ENCODE data around the gene DUSP2. TPM values are rescaled to one million over a fixed set of nuclear protein-coding genes. Genes with fewer than 3 reads are reported as not detected.

DUSP2 gene
- total RNA-seq, 3 donors from 2014 or later = 1.9 to 57.5 (median 12.8) TPM

DNA sequence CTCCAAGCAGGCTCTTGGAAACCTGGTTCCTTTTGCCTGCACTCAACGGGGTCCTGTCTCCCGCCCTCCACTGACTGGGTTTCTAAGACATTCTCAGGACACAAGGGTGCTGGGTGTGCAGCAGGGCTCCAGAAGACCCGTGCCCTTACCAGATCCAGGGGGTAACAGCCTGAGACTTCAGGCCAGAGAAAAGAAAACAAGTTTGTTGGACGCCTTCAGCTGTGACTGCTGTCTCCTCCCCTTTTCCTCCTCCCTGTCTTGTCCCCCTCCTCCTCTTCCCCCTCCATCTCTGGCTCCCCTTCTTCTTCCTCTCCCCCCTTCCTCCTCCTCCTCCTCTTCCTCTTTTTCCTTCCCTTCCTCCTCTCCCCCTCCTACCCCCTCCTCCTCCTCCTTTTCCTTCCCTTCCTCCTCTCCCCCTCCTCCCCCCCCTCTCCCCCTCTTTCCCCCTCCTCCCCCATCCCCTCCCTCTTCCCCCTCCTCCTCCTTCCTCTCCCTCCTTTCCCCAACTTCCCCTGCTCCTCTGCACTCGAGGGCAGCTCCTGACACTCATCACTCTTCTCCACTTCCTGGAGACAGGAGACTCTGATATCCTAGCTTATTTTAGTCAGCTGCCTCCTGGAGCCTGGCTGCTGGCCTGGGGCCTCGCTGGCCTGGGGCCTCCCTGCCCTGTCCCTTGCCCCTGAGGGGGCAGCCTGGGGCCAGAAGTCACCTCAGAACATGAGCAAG lies 41.3 kb downstream of the DUSP2 start:
- TF ChIP-seq, protein P1, sequence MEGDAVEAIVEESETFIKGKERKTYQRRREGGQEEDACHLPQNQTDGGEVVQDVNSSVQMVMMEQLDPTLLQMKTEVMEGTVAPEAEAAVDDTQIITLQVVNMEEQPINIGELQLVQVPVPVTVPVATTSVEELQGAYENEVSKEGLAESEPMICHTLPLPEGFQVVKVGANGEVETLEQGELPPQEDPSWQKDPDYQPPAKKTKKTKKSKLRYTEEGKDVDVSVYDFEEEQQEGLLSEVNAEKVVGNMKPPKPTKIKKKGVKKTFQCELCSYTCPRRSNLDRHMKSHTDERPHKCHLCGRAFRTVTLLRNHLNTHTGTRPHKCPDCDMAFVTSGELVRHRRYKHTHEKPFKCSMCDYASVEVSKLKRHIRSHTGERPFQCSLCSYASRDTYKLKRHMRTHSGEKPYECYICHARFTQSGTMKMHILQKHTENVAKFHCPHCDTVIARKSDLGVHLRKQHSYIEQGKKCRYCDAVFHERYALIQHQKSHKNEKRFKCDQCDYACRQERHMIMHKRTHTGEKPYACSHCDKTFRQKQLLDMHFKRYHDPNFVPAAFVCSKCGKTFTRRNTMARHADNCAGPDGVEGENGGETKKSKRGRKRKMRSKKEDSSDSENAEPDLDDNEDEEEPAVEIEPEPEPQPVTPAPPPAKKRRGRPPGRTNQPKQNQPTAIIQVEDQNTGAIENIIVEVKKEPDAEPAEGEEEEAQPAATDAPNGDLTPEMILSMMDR (IDR thresholded peaks at IDR 0.05) = no peak
- TF ChIP-seq POLR2AphosphoS5 (IDR thresholded peaks at IDR 0.05) (no peak), POLR2A (IDR thresholded peaks at IDR 0.05) (no peak)
- Histone ChIP-seq H3K9me3 (peaks cover 10 to 14% of the 10 kb centered on the region in 2 donors), H3K4me3 (no peak overlapping the region), H3K4me1 (no peaks in the 10 kb centered on the region), H3K36me3 (no peaks in the 10 kb centered on the region), H3K27ac (peak overlapping the region in 1 of 2 donors; percentile 7), H3K27me3 (no peaks in the 10 kb centered on the region)
- intact Hi-C loops (cut with DNase I; ENCODE audit: low total_unique reads) = no loop called here
- DNase-seq (ENCODE audit: low spot score in 2 of 2) = peak in 1 of 2 donors; percentile 27

DNA sequence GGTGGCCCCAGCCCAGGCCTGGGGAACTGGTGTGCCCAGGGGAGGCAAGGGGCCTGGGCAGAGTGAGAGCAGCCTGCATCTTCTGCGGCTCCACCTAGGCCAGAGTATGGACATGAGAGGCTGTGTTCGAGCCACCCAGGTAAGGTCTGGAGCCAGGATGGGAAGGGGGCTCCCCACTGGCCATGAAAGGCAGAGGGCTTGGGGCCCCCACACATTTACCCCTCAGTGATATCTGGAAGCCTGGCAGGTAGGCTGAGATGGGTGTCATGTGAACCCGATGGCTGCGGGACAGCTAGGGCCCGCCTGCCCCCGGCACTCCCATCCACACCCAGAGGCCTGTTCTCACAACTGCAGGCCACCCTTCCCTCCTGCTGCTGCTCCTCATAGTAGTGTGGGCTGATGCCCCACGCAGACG lies 42.0 kb downstream of the DUSP2 start:
- Histone ChIP-seq H3K9me3 (peaks cover 10 to 14% of the 10 kb centered on the region in 2 donors), H3K4me3 (no peak overlapping the region), H3K27ac (no peak overlapping the region), H3K36me3 (no peaks in the 10 kb centered on the region), H3K27me3 (no peaks in the 10 kb centered on the region), H3K4me1 (no peaks in the 10 kb centered on the region)
- intact Hi-C loops (cut with DNase I; ENCODE audit: low total_unique reads) = no loop called here
- peak in 1 of 2 donors; percentile 25 for DNase-seq (ENCODE audit: low spot score in 2 of 2)
- TF ChIP-seq, protein P1 (IDR thresholded peaks at IDR 0.05) = no peak
- TF ChIP-seq POLR2AphosphoS5 (IDR thresholded peaks at IDR 0.05) (no peak), POLR2A (IDR thresholded peaks at IDR 0.05) (no peak)

DNA sequence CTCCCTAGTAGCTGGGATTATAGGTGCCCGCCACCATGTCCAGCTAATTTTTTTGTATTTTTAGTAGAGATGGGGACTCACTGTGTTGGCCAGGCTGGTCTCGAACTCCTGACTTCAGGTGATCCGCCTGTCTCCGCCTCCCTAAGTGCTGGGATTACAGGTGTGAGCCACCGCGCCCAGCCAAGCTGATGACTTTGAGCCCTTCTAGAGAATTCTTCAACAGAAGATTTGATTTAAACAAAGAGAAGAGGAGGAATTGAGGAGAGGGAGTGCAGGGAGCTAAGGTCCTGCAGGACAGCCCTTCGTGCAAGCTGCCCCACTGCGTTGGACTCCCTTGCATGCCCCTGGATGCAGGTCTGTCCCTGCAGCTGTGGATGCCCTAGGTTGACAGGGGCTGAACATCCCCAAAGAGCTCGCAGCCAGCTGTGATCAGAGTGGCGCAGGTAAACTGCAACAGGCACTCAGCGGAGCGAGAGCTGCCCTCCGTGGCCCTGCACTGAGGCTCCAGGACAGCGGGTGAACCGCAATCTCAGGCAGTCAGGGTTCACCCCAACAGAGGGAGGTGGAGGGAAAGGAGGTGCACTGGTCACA lies 42.5 kb downstream of the DUSP2 start:
- TF ChIP-seq, protein P1 (IDR thresholded peaks at IDR 0.05) = no peak
- TF ChIP-seq POLR2A (IDR thresholded peaks at IDR 0.05) (no peak), POLR2AphosphoS5 (IDR thresholded peaks at IDR 0.05) (no peak)
- intact Hi-C loops (cut with DNase I; ENCODE audit: low total_unique reads) = no loop called here
- no peak for DNase-seq (ENCODE audit: low spot score in 2 of 2)
- Histone ChIP-seq H3K27me3 (no peaks in the 10 kb centered on the region), H3K4me1 (no peaks in the 10 kb centered on the region), H3K4me3 (no peak overlapping the region), H3K36me3 (no peaks in the 10 kb centered on the region), H3K9me3 (peaks cover 10 to 14% of the 10 kb centered on the region in 2 donors), H3K27ac (no peak overlapping the region)

DNA sequence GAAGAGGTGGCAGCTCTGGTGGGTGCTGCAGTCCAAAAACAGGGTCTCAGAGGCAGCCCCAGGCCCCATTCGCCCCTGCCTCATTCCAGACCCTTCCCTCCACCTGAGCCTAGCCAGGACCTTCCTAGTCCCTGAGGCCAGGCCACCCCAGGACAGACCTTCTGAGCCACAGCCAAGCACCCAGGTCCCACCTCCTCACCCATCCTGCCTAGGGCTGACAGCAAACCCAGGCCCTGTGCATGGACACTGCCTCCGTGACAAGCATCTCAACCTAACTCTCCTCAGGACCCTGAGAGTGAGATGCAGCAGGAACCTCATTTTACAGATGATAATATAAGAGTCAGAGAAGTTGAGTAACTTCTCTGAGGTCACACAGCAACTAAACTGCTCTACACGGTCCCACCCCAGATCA lies 44.3 kb downstream of the DUSP2 start:
- Histone ChIP-seq H3K27ac (no peak overlapping the region), H3K27me3 (no peaks in the 10 kb centered on the region), H3K36me3 (no peaks in the 10 kb centered on the region), H3K4me1 (no peaks in the 10 kb centered on the region), H3K4me3 (no peak overlapping the region), H3K9me3 (peaks cover 9 to 13% of the 10 kb centered on the region in 2 donors)
- no peak for DNase-seq (ENCODE audit: low spot score in 2 of 2)
- intact Hi-C loops (cut with DNase I; ENCODE audit: low total_unique reads) = no loop called here
- no peak for TF ChIP-seq POLR2AphosphoS5 (IDR thresholded peaks at IDR 0.05)
- no peak for TF ChIP-seq POLR2A (IDR thresholded peaks at IDR 0.05)
- TF ChIP-seq, protein P1 (IDR thresholded peaks at IDR 0.05) = no peak
